LHCN-M2 (cell line): ENCODE data around the gene B4GALNT1. TPM values are rescaled to one million over a fixed set of nuclear protein-coding genes. Genes with fewer than 3 reads are reported as not detected.
"Not testable (repeated sequence)": the region's sequence is repeated elsewhere in the genome, so short reads cannot be mapped to it uniquely, and the experiment has no call there.

Source experiments
- DNase-seq: peaks from one replicate; pipeline ENCODE4 v3.0.0-alpha.2; 2012; ENCODE audit warnings: low read depth
- total RNA-seq: library from RNA; depleted of rRNA; stranded (reverse); fragments of >200 nt; gene quantifications from 2 replicates; pipeline ENCODE4 v1.2.3, GENCODE V29; 2014

The B4GALNT1 gene
- total RNA-seq, 1 experiment from 2014 or later: 4.9 TPM

- DNase-seq: no peak
These were observed 23.0 kb downstream of the B4GALNT1 start for GRCh38 chr12:57609781-57610553.

DNA sequence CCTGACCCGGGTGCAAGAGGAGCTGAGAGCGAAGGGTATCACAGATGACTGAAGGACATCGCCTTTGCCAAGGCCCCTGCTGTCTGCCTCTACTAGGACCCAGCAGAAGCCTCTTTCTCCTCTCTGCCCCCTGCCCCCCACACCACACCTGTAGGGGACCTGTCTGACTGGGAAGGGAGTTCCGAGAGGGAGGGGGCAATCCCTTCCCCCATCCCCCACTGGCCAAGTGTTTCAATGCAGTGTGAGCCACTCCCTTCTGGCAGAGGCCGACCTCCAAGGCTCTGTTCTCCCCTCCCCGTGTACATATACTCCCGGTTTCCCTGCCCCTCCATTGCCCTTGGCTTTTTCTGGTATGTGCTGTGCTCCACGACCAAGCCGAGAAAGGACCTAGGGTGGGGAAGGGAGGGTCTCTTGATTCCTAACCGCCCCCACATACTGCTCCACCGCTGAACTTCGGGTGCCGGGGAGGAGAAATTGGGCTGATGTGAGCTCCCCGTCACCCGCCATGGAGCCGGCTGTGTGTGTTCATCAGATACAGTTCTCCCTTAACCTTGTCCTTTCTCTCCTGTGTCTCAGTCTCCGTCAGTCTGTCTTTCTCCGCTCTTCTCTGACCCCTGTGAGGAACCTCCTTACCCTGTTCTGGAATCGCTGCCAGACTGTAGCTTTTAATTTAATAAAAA lies 23.8 kb downstream of the B4GALNT1 start:
- no peak for DNase-seq

DNA sequence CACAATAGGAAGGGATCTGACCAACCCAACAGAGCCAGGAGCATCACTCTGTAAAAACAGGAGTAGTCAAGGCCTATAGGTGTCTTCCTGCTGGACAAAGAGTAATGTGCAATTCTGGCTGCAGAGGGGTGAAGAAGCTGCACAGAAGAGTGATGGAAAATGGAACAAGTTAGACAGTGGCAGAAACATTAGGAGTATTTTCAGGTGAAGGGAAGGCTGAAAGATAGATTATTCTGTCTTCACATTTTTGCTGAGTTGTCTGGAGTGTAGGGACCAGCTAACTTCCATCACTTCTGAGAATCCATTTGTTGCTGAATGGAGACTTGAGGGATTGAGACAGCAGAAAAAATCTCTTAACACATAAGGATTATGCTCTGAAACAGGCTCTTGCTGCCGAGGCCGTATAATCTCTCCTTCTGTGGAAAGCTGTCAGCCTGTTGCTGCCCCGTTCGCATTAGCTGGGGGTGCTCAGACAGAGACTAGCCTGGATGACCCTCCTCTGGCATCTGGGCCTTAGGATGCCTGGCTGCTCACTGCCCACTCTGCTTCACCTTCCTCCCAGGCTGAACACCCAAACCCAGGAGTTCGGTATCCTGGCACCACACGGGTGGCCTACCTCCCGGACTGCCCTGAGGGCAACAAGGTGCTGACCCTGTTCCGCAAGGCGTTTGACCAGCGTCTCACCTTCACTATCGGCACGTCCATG lies 24.9 kb downstream of the B4GALNT1 start:
- no peak for DNase-seq

GRCh38 chr12:57606821-57607220 lies 26.2 kb downstream of the B4GALNT1 start:
- DNase-seq: no peak

GRCh38 chr12:57606399-57606798 lies 26.6 kb downstream of the B4GALNT1 start:
- no peak for DNase-seq

GRCh38 chr12:57605811-57606311 lies 27.1 kb downstream of the B4GALNT1 start:
- DNase-seq: no peak

DNA sequence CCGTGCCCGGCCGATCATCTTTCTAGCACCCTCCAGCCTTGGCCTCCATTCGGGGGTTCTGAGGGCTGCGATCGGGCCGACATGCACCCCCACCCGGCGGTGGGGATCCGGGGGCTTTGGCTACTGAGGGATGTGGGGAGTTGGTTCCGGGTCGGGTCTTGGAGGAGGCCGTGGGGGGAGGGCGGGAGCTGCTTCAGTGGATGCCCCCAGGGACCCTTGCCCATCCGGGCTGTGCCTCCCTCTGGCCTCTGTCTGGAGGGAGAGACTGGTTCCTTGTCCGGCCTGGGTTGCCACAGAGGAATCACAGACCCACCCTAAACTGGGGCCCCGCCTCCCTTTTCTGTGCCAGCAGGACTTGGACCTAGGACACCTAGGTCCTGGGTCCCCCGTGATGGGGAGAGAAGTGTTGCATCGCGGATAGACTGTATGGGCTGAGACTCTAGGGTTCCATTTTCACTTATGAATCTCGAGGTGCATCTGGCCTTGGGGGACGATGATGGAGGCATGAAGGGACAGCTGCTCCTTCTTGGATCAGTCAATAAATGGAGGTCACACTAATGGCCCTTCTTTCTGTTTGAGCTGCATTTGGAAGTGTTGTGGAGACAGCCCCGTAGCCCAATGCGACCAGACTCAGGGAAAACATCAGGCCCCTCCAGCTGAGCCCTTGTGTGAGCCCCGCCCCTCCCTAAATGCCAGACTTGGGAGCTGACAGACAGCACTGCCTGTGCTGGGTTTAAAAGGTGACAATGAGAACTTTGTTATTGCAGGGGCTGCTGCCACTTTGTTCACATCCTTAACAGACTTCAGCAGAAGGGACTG lies 27.8 kb downstream of the B4GALNT1 start:
- DNase-seq: peak; percentile 49

- DNase-seq: no peak
These were observed 28.5 kb downstream of the B4GALNT1 start, which contains the start of gene DTX3 for GRCh38 chr12:57604454-57604991. Gene DTX3 (plus strand): TSS chr12:57604824. CDS start chr12:57606518, 1,694 bp downstream.

GRCh38 chr12:57603815-57604453 lies 29.1 kb downstream of the B4GALNT1 start:
- no peak for DNase-seq

- no peak for DNase-seq
These were observed 29.7 kb downstream of the B4GALNT1 start for GRCh38 chr12:57603324-57603723.

DNA sequence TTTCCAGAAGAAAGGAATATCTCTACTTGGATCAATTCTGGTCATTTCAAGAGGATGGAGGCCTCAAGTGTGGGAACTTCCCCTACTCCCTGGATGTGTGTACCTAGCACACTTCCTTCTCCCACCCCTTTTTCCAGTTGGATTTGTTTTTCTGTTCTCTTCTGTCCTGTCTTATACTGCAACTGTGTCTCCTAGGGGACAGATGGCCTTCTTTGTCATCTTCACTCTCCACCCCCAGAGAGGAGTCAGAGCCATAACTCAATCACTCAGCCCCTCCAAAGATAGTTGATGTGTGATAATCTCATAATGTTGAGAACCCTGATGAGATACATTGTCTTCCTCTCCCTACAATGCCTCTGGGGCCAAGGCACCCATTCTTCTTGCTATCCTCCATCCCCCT lies 30.5 kb downstream of the B4GALNT1 start:
- no peak for DNase-seq

GRCh38 chr12:57600395-57600794 lies 32.6 kb downstream of the B4GALNT1 start:
- no peak for DNase-seq

DNA sequence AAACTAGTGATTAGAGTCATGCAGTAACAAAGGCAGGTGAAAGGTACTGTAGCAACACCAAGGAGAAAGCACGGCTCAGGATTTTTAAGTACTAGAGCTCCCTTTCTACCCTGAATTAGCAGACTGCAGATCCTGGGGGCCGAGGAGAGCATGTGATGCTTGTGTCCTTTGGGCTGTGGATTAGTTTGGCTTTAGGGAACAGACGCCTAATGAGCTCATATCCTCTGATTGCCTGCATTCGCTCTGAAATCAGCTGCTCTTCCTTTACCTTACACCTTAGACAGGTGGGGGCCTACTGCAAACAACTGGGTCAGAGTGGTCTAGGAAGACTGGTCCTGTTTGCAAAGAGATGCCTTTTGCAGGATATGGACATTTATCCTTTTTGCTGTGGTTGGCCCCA lies 39.8 kb downstream of the B4GALNT1 start:
- DNase-seq: no peak

GRCh38 chr12:57592551-57593165 lies 40.3 kb downstream of the B4GALNT1 start:
- peak; percentile 36 for DNase-seq

GRCh38 chr12:57591782-57592325 lies 41.1 kb downstream of the B4GALNT1 start:
- DNase-seq: no peak

DNA sequence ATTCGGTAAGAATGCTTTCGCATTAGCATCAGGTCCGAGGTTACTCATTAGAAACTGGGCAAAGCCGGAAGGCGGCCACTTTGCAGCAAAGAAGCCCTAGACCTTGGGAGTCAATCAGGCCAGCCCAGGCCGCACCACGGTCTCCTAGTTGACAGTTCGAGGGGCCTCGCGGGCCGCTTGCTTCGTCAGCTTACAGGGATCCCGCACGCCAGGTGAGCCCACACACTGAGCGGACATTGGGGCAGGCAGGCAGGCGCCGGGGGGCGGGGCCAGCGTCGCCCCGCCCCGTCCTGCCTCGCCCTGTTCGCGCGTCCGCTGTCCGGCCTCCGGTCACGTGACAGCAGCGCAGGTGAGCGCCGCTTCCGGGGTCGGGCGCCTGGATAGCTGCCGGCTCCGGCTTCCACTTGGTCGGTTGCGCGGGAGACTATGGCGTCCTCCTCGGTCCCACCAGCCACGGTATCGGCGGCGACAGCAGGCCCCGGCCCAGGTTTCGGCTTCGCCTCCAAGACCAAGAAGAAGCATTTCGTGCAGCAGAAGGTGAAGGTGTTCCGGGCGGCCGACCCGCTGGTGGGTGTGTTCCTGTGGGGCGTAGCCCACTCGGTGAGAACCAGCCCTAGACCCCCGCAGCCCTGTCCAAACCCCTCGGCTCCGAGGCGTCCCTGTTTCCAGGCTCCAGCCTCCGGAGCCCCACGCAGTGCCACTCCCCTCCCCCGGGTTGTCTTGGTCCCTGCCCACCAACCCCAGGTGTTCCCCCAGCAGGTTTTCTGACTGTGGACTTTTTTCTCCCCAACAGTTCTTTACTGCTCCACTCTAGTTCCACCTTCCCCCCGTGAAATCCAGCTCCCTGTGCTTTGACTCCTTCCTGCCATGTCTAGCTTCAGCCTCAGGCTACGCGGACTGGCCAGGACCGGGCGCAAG lies 41.9 kb downstream of the B4GALNT1 start, which contains the start of gene PIP4K2C:
Gene PIP4K2C, plus strand, starts transcription at position 329 of the 918 bp plus-strand sequence. Its CDS starts 98 bp downstream, at position 427.
- peak; percentile 21 for DNase-seq

DNA sequence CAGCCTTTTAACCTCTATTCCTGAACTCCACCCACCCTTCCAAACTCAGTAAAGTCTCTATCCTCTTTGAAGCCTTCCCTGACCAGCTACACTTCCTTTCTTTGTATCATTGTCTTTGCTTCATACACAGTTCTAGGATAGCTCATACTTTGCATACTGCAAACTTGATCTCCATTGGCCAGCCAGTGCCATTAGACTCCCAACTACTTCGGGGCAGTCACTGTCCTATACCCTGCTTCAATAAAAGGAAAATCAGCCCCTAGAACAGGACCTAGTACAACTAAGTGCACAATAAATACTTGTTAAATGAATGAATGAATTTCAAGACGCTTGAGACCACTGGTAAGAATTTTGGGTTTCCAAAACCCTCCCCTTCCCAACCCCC lies 42.5 kb downstream of the B4GALNT1 start:
- no peak for DNase-seq

GRCh38 chr12:57588951-57589610 lies 43.9 kb downstream of the B4GALNT1 start:
- not testable (repeated sequence) for DNase-seq
